GM12878 (cell line): Measurements from ENCODE around the gene SV2B.
"Not testable (repeated sequence)": the region's sequence is repeated elsewhere in the genome, so short reads cannot be mapped to it uniquely, and the experiment has no call there.

ENCODE experiments used
- BRCA1 ChIP-seq: IDR thresholded peaks from 2 replicates; pipeline ENCODE4 v1.6.1; 2011; ENCODE audit warnings: low read depth, low read length, improper control_type of control experiment
- CHD2 ChIP-seq: IDR thresholded peaks from 2 replicates; pipeline ENCODE4 v1.6.1; 2011; ENCODE audit warnings: low read depth, low read length, improper control_type of control experiment, borderline replicate concordance
- CREM ChIP-seq: IDR thresholded peaks from 2 replicates; pipeline ENCODE4 v1.6.1; 2014; ENCODE audit warnings: antibody characterized with exemption, low read depth
- CTCF ChIP-seq, 3 experiments: IDR thresholded peaks in 2 of 3; conservative IDR thresholded peaks in 1 of 3; 2 replicates each; pipeline ENCODE4 v1.5.1; 2011; ENCODE audit warnings: low read depth in 3 of 3, low read length in 3 of 3, mild to moderate bottlenecking in 3 of 3, control low read depth in 2 of 3, moderate library complexity in 2 of 3, inconsistent platforms in 1 of 3, mixed read lengths in 1 of 3; ENCODE audit not compliant: control insufficient read depth in 2 of 3, insufficient read depth in 1 of 3; ENCODE audit errors: extremely low read depth in 1 of 3
- EZH2 ChIP-seq: IDR thresholded peaks from 2 replicates; pipeline ENCODE4 v1.6.1; 2012; ENCODE audit warnings: low read depth, mild to moderate bottlenecking, control low read depth, inconsistent platforms, low read length, borderline replicate concordance; ENCODE audit not compliant: control insufficient read depth
- MEF2A ChIP-seq: IDR thresholded peaks from 2 replicates; pipeline ENCODE4 v1.6.1; 2011; ENCODE audit warnings: low read depth, mild to moderate bottlenecking, low read length, moderate library complexity; ENCODE audit not compliant: insufficient read depth
- POLR2A ChIP-seq: IDR thresholded peaks from 2 replicates; pipeline ENCODE4 v1.6.1; 2011; ENCODE audit warnings: low read depth, mild to moderate bottlenecking, low read length
- SREBF2 ChIP-seq: IDR thresholded peaks from 2 replicates; pipeline ENCODE4 v1.6.1; 2012; ENCODE audit warnings: mild to moderate bottlenecking, low read length

DNA sequence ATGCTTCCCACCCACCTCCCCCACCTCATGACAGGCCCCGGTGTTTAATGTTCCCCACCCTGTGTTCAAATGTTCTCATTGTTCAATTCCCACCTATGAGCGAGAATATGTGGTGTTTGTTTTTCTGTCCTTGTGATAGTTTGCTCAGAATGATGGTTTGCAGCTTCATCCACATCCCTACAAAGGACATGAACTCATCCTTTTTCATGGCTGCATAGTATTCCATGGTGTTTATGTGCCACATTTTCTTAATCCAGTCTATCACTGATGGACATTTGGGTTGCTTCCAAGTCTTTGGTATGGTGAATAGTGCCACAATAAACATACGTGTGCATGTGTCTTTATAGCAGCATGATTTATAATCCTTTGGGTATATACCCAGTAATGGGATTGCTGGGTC is 244.9 kb downstream of the SV2B start:
- not testable (repeated sequence) for TF ChIP-seq CTCF (IDR thresholded peaks at IDR 0.05 in 2 of 3, conservative IDR thresholded peaks at IDR 0.05 in 1 of 3; ENCODE audit: control insufficient read depth in 2 of 3, extremely low read depth in 1 of 3, insufficient read depth in 1 of 3, low read depth in 3 of 3, low read length in 3 of 3); CHD2; BRCA1; SREBF2; EZH2; CREM; POLR2A; MEF2A
